Activated CD4-positive, alpha-beta memory T cell treated with anti-CD3 and anti-CD28 coated beads for 36 hours (primary cell): ENCODE results near the gene GALNT9. TPM values are rescaled to one million over a fixed set of nuclear protein-coding genes. Genes with fewer than 3 reads are reported as not detected.
"Not testable (repeated sequence)": the region's sequence is repeated elsewhere in the genome, so short reads cannot be mapped to it uniquely, and the experiment has no call there.

ENCODE experiments used
- CTCF ChIA-PET: fragments of 350-600 bp; sonication (Branson Sonifier 250); formaldehyde crosslinking; loops from one replicate; lab custom pipeline; 2021; ENCODE audit warnings: antibody characterized with exemption, inconsistent platforms; lab: Charles Lee
- POLR2A ChIA-PET: fragments of 350-600 bp; sonication (Branson Sonifier 250); formaldehyde crosslinking; loops from one replicate; lab custom pipeline; 2021; ENCODE audit warnings: antibody characterized with exemption; lab: Charles Lee
- DNase-seq: peaks from one replicate; pipeline ENCODE4 v3.0.0-alpha.2; 2020
- H3K27ac Mint-ChIP-seq: one replicate; pipeline ENCODE4 v1.8.0; 2021; ENCODE audit warnings: mixed read lengths
- H3K27me3 Mint-ChIP-seq: one replicate; pipeline ENCODE4 v1.8.0; 2021; ENCODE audit warnings: mixed read lengths
- H3K36me3 Mint-ChIP-seq: one replicate; pipeline ENCODE4 v1.8.0; 2021; ENCODE audit warnings: mixed read lengths
- H3K4me1 Mint-ChIP-seq: one replicate; pipeline ENCODE4 v1.8.0; 2021; ENCODE audit warnings: low read depth, mixed read lengths
- H3K4me3 Mint-ChIP-seq: one replicate; pipeline ENCODE4 v1.8.0; 2021; ENCODE audit warnings: mild to moderate bottlenecking, mixed read lengths
- H3K9me3 Mint-ChIP-seq: one replicate; pipeline ENCODE4 v1.8.0; 2021; ENCODE audit warnings: mixed read lengths
- intact Hi-C: fragments of 100-400 bp; cut with micrococcal nuclease; formaldehyde crosslinking; loops from one replicate; pipeline ENCODE4 v1.15.1; 2023
- total RNA-seq, 2 experiments: library from RNA; stranded (reverse); gene quantifications; one replicate each; pipeline ENCODE4 v1.2.3, GENCODE V29; 2021

The GALNT9 gene
- total RNA-seq, 2 experiments from 2014 or later: 0.12 to 0.29 TPM

GRCh38 chr12:132152953-132153352 lies 176.4 kb downstream of the GALNT9 start:
- H3K4me3 Mint-ChIP-seq: no peak overlapping the region
- ChIA-PET POLR2A (no interaction called here), CTCF (interaction anchor here (1.0 to 3.6 kb wide), 7 partner anchors 10 to 262 kb away, joined by 3 to 66 read pairs (median 6); partner anchors contain the start of gene DDX51)
- intact Hi-C loops: loop anchor here (5.0 to 10.0 kb wide), 3 partner anchors 34 to 462 kb away; partner anchors contain the start of genes LRCOL1 and P2RX2
- no peak for DNase-seq
- H3K9me3 Mint-ChIP-seq: no peaks in the 10 kb centered on the region
- H3K4me1 Mint-ChIP-seq: no peaks in the 10 kb centered on the region
- no peaks in the 10 kb centered on the region for H3K27me3 Mint-ChIP-seq
- no peak overlapping the region for H3K27ac Mint-ChIP-seq
- peaks cover 1% of the 10 kb centered on the region for H3K36me3 Mint-ChIP-seq

- intact Hi-C loops: loop anchor here (5.0 to 10.0 kb wide), 3 partner anchors 35 to 462 kb away; partner anchors contain the start of genes LRCOL1 and P2RX2
- POLR2A ChIA-PET: no interaction called here
- CTCF ChIA-PET: interaction anchor here (3.6 kb wide), 1 partner anchor 68 kb away, joined by 66 read pairs; no protein-coding TSS in a partner anchor
- no peak overlapping the region for H3K27ac Mint-ChIP-seq
- no peaks in the 10 kb centered on the region for H3K27me3 Mint-ChIP-seq
- no peak for DNase-seq
- no peaks in the 10 kb centered on the region for H3K9me3 Mint-ChIP-seq
- H3K4me1 Mint-ChIP-seq: no peaks in the 10 kb centered on the region
- H3K4me3 Mint-ChIP-seq: no peak overlapping the region
- H3K36me3 Mint-ChIP-seq: peaks cover 1% of the 10 kb centered on the region
Observed at GRCh38 chr12:132152411-132152821, 177.0 kb downstream of the GALNT9 start.

- DNase-seq: no peak
- Mint-ChIP-seq H3K27ac (no peak overlapping the region), H3K27me3 (no peaks in the 10 kb centered on the region), H3K4me1 (no peaks in the 10 kb centered on the region), H3K36me3 (peaks cover 1% of the 10 kb centered on the region), H3K4me3 (no peak overlapping the region), H3K9me3 (no peaks in the 10 kb centered on the region)
- POLR2A ChIA-PET: no interaction called here
- intact Hi-C loops: loop anchor here (5.0 to 10.0 kb wide), 3 partner anchors 35 to 463 kb away; partner anchors contain the start of genes LRCOL1 and P2RX2
- CTCF ChIA-PET: interaction anchor here (3.6 kb wide), 1 partner anchor 69 kb away, joined by 66 read pairs; no protein-coding TSS in a partner anchor
Observed at GRCh38 chr12:132151766-132152410, 177.5 kb downstream of the GALNT9 start.

GRCh38 chr12:132151145-132151765 lies 178.1 kb downstream of the GALNT9 start:
- Mint-ChIP-seq H3K27ac (no peak overlapping the region), H3K36me3 (peaks cover 1% of the 10 kb centered on the region), H3K27me3 (no peaks in the 10 kb centered on the region), H3K4me3 (no peak overlapping the region), H3K9me3 (no peaks in the 10 kb centered on the region), H3K4me1 (peaks cover 2% of the 10 kb centered on the region)
- CTCF ChIA-PET: interaction anchor here (3.6 kb wide), 1 partner anchor 69 kb away, joined by 66 read pairs; no protein-coding TSS in a partner anchor
- POLR2A ChIA-PET: no interaction called here
- no peak for DNase-seq
- intact Hi-C loops: loop anchor here (5.0 to 10.0 kb wide), 3 partner anchors 36 to 464 kb away; partner anchors contain the start of genes LRCOL1 and P2RX2

- no peak overlapping the region for H3K4me3 Mint-ChIP-seq
- H3K36me3 Mint-ChIP-seq: peaks cover 4% of the 10 kb centered on the region
- H3K4me1 Mint-ChIP-seq: peaks cover 7% of the 10 kb centered on the region
- no peaks in the 10 kb centered on the region for H3K9me3 Mint-ChIP-seq
- no peak for DNase-seq
- intact Hi-C loops: loop anchor here (5.0 to 10.0 kb wide), 3 partner anchors 37 to 464 kb away; partner anchors contain the start of genes LRCOL1 and P2RX2
- H3K27ac Mint-ChIP-seq: no peak overlapping the region
- ChIA-PET CTCF (no interaction called here), POLR2A (no interaction called here)
- no peaks in the 10 kb centered on the region for H3K27me3 Mint-ChIP-seq
Observed at GRCh38 chr12:132150780-132151144, 178.6 kb downstream of the GALNT9 start.

GRCh38 chr12:132149526-132149925 lies 179.9 kb downstream of the GALNT9 start:
- POLR2A ChIA-PET, DNase-seq, CTCF ChIA-PET, H3K27me3 Mint-ChIP-seq, H3K9me3 Mint-ChIP-seq, H3K36me3 Mint-ChIP-seq, intact Hi-C loops, H3K27ac Mint-ChIP-seq, H3K4me3 Mint-ChIP-seq: not testable (repeated sequence)
- peaks cover 17% of the 10 kb centered on the region for H3K4me1 Mint-ChIP-seq

- ChIA-PET POLR2A (no interaction called here), CTCF (no interaction called here)
- Mint-ChIP-seq H3K27ac (no peak overlapping the region), H3K4me3 (no peak overlapping the region), H3K36me3 (peaks cover 8% of the 10 kb centered on the region), H3K4me1 (peaks cover 17% of the 10 kb centered on the region), H3K9me3 (no peaks in the 10 kb centered on the region), H3K27me3 (no peaks in the 10 kb centered on the region)
- no peak for DNase-seq
- intact Hi-C loops: no loop called here
Observed at GRCh38 chr12:132148368-132149045, 180.9 kb downstream of the GALNT9 start.

- Mint-ChIP-seq H3K27me3 (no peaks in the 10 kb centered on the region), H3K36me3 (peaks cover 11% of the 10 kb centered on the region), H3K4me1 (peaks cover 24% of the 10 kb centered on the region), H3K27ac (no peak overlapping the region), H3K9me3 (no peaks in the 10 kb centered on the region), H3K4me3 (no peak overlapping the region)
- CTCF ChIA-PET: no interaction called here
- intact Hi-C loops: no loop called here
- POLR2A ChIA-PET: no interaction called here
- DNase-seq: no peak
Observed at GRCh38 chr12:132147423-132148367, 181.7 kb downstream of the GALNT9 start.

GRCh38 chr12:132146772-132147422 lies 182.5 kb downstream of the GALNT9 start:
- ChIA-PET CTCF (no interaction called here), POLR2A (no interaction called here)
- H3K36me3 Mint-ChIP-seq: peaks cover 11% of the 10 kb centered on the region
- H3K27me3 Mint-ChIP-seq: no peaks in the 10 kb centered on the region
- H3K27ac Mint-ChIP-seq: no peak overlapping the region
- H3K9me3 Mint-ChIP-seq: no peaks in the 10 kb centered on the region
- no peak for DNase-seq
- peaks cover 27% of the 10 kb centered on the region for H3K4me1 Mint-ChIP-seq
- H3K4me3 Mint-ChIP-seq: no peak overlapping the region
- intact Hi-C loops: no loop called here
